H9 (cell line): ENCODE data around the gene MSI2. TPM values are rescaled to one million over a fixed set of nuclear protein-coding genes. Genes with fewer than 3 reads are reported as not detected.

Experiments
- DNase-seq: peaks from one replicate; pipeline ENCODE4 v3.0.0-alpha.2; 2017
- H2AFZ ChIP-seq: one replicate; pipeline ENCODE4 v1.6.1; 2013; ENCODE audit warnings: mild to moderate bottlenecking, low read length, control low read depth, moderate library complexity
- H2AK5ac ChIP-seq: 2 replicates; pipeline ENCODE4 v1.6.1; 2013; ENCODE audit warnings: low read length, control low read depth, mixed read lengths; ENCODE audit not compliant: insufficient read length
- H2BK120ac ChIP-seq: one replicate; pipeline ENCODE4 v1.6.1; 2013; ENCODE audit warnings: low read depth, mild to moderate bottlenecking, low read length, control low read depth, inconsistent platforms; ENCODE audit not compliant: poor library complexity, severe bottlenecking
- H2BK12ac ChIP-seq: 2 replicates; pipeline ENCODE4 v1.6.1; 2013; ENCODE audit warnings: low read length, control low read depth, mixed read lengths, low read depth; ENCODE audit not compliant: insufficient read length
- H2BK15ac ChIP-seq: 2 replicates; pipeline ENCODE4 v1.6.1; 2013; ENCODE audit warnings: low read depth, low read length, control low read depth
- H2BK20ac ChIP-seq: one replicate; pipeline ENCODE4 v1.6.1; 2013; ENCODE audit warnings: low read depth, mild to moderate bottlenecking, low read length, control low read depth, inconsistent platforms; ENCODE audit not compliant: poor library complexity, severe bottlenecking
- H2BK5ac ChIP-seq: 2 replicates; pipeline ENCODE4 v1.6.1; 2013; ENCODE audit warnings: low read length, control low read depth, mixed read lengths; ENCODE audit not compliant: insufficient read length
- H3K14ac ChIP-seq: 2 replicates; pipeline ENCODE4 v1.6.1; 2013; ENCODE audit warnings: low read length, control low read depth; ENCODE audit not compliant: insufficient read depth
- H3K18ac ChIP-seq: 2 replicates; pipeline ENCODE4 v1.6.1; 2013; ENCODE audit warnings: low read depth, mild to moderate bottlenecking, mixed read lengths, low read length, control low read depth; ENCODE audit not compliant: insufficient read length
- H3K23ac ChIP-seq: 2 replicates; pipeline ENCODE4 v1.6.1; 2013; ENCODE audit warnings: low read length, control low read depth, mixed read lengths, low read depth; ENCODE audit not compliant: insufficient read length
- H3K23me2 ChIP-seq: 2 replicates; pipeline ENCODE4 v1.6.1; 2013; ENCODE audit warnings: low read depth, mild to moderate bottlenecking, mixed read lengths, low read length, control low read depth; ENCODE audit not compliant: insufficient read length, poor library complexity, severe bottlenecking
- H3K27ac ChIP-seq: 2 replicates; pipeline ENCODE4 v1.5.1; 2013; ENCODE audit warnings: low read length, control low read depth, mixed read lengths, low read depth; ENCODE audit not compliant: insufficient read length
- H3K27me3 ChIP-seq: 2 replicates; pipeline ENCODE4 v1.6.1; 2013; ENCODE audit warnings: low read length, control low read depth, inconsistent platforms; ENCODE audit not compliant: insufficient read depth
- H3K4ac ChIP-seq: 2 replicates; pipeline ENCODE4 v1.6.1; 2013; ENCODE audit warnings: low read depth, mild to moderate bottlenecking, control low read depth, inconsistent platforms, low read length, moderate library complexity
- H3K4me1 ChIP-seq: 2 replicates; pipeline ENCODE4 v1.6.1; 2013; ENCODE audit warnings: low read length, control low read depth, inconsistent platforms; ENCODE audit not compliant: insufficient read depth
- H3K4me2 ChIP-seq: 2 replicates; pipeline ENCODE4 v1.6.1; 2013; ENCODE audit warnings: low read length, control low read depth, mixed read lengths; ENCODE audit not compliant: insufficient read length, insufficient read depth
- H3K56ac ChIP-seq: 2 replicates; pipeline ENCODE4 v1.6.1; 2013; ENCODE audit warnings: low read depth, mild to moderate bottlenecking, mixed read lengths, low read length, control low read depth; ENCODE audit not compliant: insufficient read length
- H3K79me1 ChIP-seq: 2 replicates; pipeline ENCODE4 v1.6.1; 2013; ENCODE audit warnings: low read depth, mild to moderate bottlenecking, moderate library complexity, low read length, control low read depth, inconsistent platforms; ENCODE audit not compliant: insufficient read depth, poor library complexity, severe bottlenecking
- H3K79me2 ChIP-seq: 2 replicates; pipeline ENCODE4 v1.6.1; 2013; ENCODE audit warnings: low read length, control low read depth, inconsistent platforms; ENCODE audit not compliant: insufficient read depth
- H3K9ac ChIP-seq: 2 replicates; pipeline ENCODE4 v1.6.1; 2013; ENCODE audit warnings: low read length, control low read depth, mixed read lengths; ENCODE audit not compliant: insufficient read length; ENCODE audit errors: extremely low read depth
- H3K9me3 ChIP-seq: one replicate; pipeline ENCODE4 v1.6.1; 2013; ENCODE audit warnings: low read depth, low read length, inconsistent platforms; ENCODE audit not compliant: control insufficient read depth
- H3T11ph ChIP-seq: one replicate; pipeline ENCODE4 v1.6.1; 2013; ENCODE audit warnings: mild to moderate bottlenecking, low read length, control low read depth, inconsistent platforms
- H4K20me1 ChIP-seq: one replicate; pipeline ENCODE4 v1.6.1; 2013; ENCODE audit not compliant: control insufficient read depth, insufficient read length, insufficient read depth
- H4K5ac ChIP-seq: 2 replicates; pipeline ENCODE4 v1.6.1; 2013; ENCODE audit warnings: low read depth, mild to moderate bottlenecking, mixed read lengths, low read length, control low read depth; ENCODE audit not compliant: insufficient read length
- H4K8ac ChIP-seq: replicated peaks from 2 replicates; pipeline ENCODE4 v1.6.1; 2013; ENCODE audit warnings: low read length, control low read depth, mixed read lengths, low read depth; ENCODE audit not compliant: insufficient read length
- H4K91ac ChIP-seq: 2 replicates; pipeline ENCODE4 v1.6.1; 2013; ENCODE audit warnings: low read depth, mild to moderate bottlenecking, moderate library complexity, mixed read lengths, low read length, control low read depth; ENCODE audit not compliant: insufficient read length
- H3K27ac Mint-ChIP-seq, 3 experiments: 2 replicates in 2 of 3; 3 replicates in 1 of 3; pipeline ENCODE4 v1.8.0; 2020 to 2021; ENCODE audit warnings: mixed read lengths in 3 of 3, mild to moderate bottlenecking in 1 of 3, moderate library complexity in 1 of 3
- H3K27me3 Mint-ChIP-seq: 2 replicates; pipeline ENCODE4 v1.8.0; 2021; ENCODE audit warnings: low read depth, mild to moderate bottlenecking, moderate library complexity, mixed read lengths
- H3K36me3 Mint-ChIP-seq, 3 experiments: 2 replicates in 2 of 3; 3 replicates in 1 of 3; pipeline ENCODE4 v1.8.0; 2020 to 2021; ENCODE audit warnings: low read depth in 3 of 3, mixed read lengths in 3 of 3; ENCODE audit not compliant: insufficient read depth in 1 of 3
- H3K4me1 Mint-ChIP-seq, 2 experiments: 2 replicates each; pipeline ENCODE4 v1.8.0; 2020; ENCODE audit warnings: mixed read lengths in 2 of 2
- H3K4me3 Mint-ChIP-seq, 2 experiments: 2 replicates in 1 of 2; 3 replicates in 1 of 2; pipeline ENCODE4 v1.8.0; 2020 to 2021; ENCODE audit warnings: mild to moderate bottlenecking in 2 of 2, mixed read lengths in 2 of 2, moderate library complexity in 1 of 2
- H3K9me3 Mint-ChIP-seq, 2 experiments: 2 replicates in 1 of 2; 3 replicates in 1 of 2; pipeline ENCODE4 v1.8.0; 2020; ENCODE audit warnings: mild to moderate bottlenecking in 2 of 2, mixed read lengths in 2 of 2, moderate library complexity in 1 of 2
- CTCF ChIP-seq: fragments of 200-600 bp; sonication (generic); conservative IDR thresholded peaks from 3 replicates; pipeline ENCODE4 v1.8.0; 2021; ENCODE audit warnings: antibody characterized with exemption, mild to moderate bottlenecking
- WGBS: extraction: QIAGEN DNeasy Blood & Tissue Kit; methylation state at CpG from one replicate; pipeline ENCODE4 v1.1.7; 2013; ENCODE audit warnings: missing lambda C conversion rate, low lambda C conversion rate, mixed read lengths; ENCODE audit not compliant: insufficient read length; ENCODE audit errors: extremely low coverage; 5-methylcytosine and 5-hydroxymethylcytosine counted together
- total RNA-seq: library from RNA; stranded (reverse); gene quantifications from 2 replicates; pipeline ENCODE4 v1.2.1, GENCODE V29; 2021

The MSI2 gene
- total RNA-seq, 1 experiment from 2014 or later: 98.5 TPM

GRCh38 chr17:57292091-57292490 lies 35.8 kb downstream of the MSI2 start:
- no peak overlapping the region for H3K14ac ChIP-seq
- whole genome bisulfite sequencing: no CpG with 5 or more reads among the region's 5 CpGs
- no peak overlapping the region for H4K91ac ChIP-seq
- no peak overlapping the region for H3K56ac ChIP-seq
- H3K4me1 Mint-ChIP-seq: peaks cover 56 to 66% of the 10 kb centered on the region in 2 experiments
- H3K9me3 ChIP-seq: no peaks in the 10 kb centered on the region
- no peak overlapping the region for H2BK15ac ChIP-seq
- no peaks in the 10 kb centered on the region; the same call in 1 of the 2 replicates for H3K79me2 ChIP-seq
- no peaks in the 10 kb centered on the region for H3K27me3 ChIP-seq
- peak overlapping the region; percentile 39 to 72 (median 61); a peak in 5 of 7 replicates for H3K27ac Mint-ChIP-seq
- no peak overlapping the region; a peak in 1 of 5 replicates for H3K4me3 Mint-ChIP-seq
- H2BK5ac ChIP-seq: no peak overlapping the region
- no peak overlapping the region for H3K23ac ChIP-seq
- no peak overlapping the region for H2AK5ac ChIP-seq
- TF ChIP-seq CTCF: no peak
- H3K4ac ChIP-seq: no peak overlapping the region
- peaks cover 16 to 37% (median 17%) of the 10 kb centered on the region in 3 experiments; a peak in 6 of 7 replicates for H3K36me3 Mint-ChIP-seq
- H3K4me1 ChIP-seq: peaks cover 13% of the 10 kb centered on the region
- no peak overlapping the region for H2BK120ac ChIP-seq
- H3K23me2 ChIP-seq: no peaks in the 10 kb centered on the region
- H3K9ac ChIP-seq: no peak overlapping the region
- no peak for DNase-seq
- no peak overlapping the region for H2BK12ac ChIP-seq
- no peak overlapping the region for H3K18ac ChIP-seq
- H3K4me2 ChIP-seq: no peak overlapping the region
- H3K79me1 ChIP-seq: peaks cover 7% of the 10 kb centered on the region
- H4K20me1 ChIP-seq: no peaks in the 10 kb centered on the region
- H3K27ac ChIP-seq: no peak overlapping the region
- H4K5ac ChIP-seq: no peak overlapping the region
- no peak overlapping the region for H2BK20ac ChIP-seq
- H3K9me3 Mint-ChIP-seq: no peaks in the 10 kb centered on the region
- H4K8ac ChIP-seq: no peak overlapping the region
- no peak overlapping the region for H2AFZ ChIP-seq
- H3T11ph ChIP-seq: no peak overlapping the region
- no peaks in the 10 kb centered on the region for H3K27me3 Mint-ChIP-seq
